Measurements from ENCODE around the gene KMT2E.
"Not testable (repeated sequence)": the region's sequence is repeated elsewhere in the genome, so short reads cannot be mapped to it uniquely, and the experiment has no call there.

Gene KMT2E

GRCh38 chr7:105027176-105027853 lies 13.3 kb downstream of the KMT2E start:
- DNase-seq, result no peak

GRCh38 chr7:105028004-105028403 lies 14.0 kb downstream of the KMT2E start:
- DNase-seq, result no peak

GRCh38 chr7:105028941-105029340 lies 14.9 kb downstream of the KMT2E start:
- not testable (repeated sequence) for DNase-seq

GRCh38 chr7:105030447-105030846 lies 16.4 kb downstream of the KMT2E start:
- DNase-seq, result no peak

- no peak for DNase-seq
These were observed 18.7 kb downstream of the KMT2E start for GRCh38 chr7:105032553-105033214.

- no peak for DNase-seq
These were observed 21.3 kb downstream of the KMT2E start for GRCh38 chr7:105035349-105035748.

GRCh38 chr7:105036217-105037168 lies 22.5 kb downstream of the KMT2E start:
- no peak for DNase-seq

- DNase-seq, result no peak
These were observed 23.3 kb downstream of the KMT2E start for GRCh38 chr7:105037319-105037718.

- no peak for DNase-seq
These were observed 30.6 kb downstream of the KMT2E start for GRCh38 chr7:105044449-105045070.

- DNase-seq, result no peak
These were observed 32.4 kb downstream of the KMT2E start for GRCh38 chr7:105046414-105046813.

- no peak for DNase-seq
These were observed 33.9 kb downstream of the KMT2E start for GRCh38 chr7:105047932-105048331.

- no peak for DNase-seq
These were observed 36.5 kb downstream of the KMT2E start for GRCh38 chr7:105050493-105050892.

GRCh38 chr7:105050899-105051298 lies 36.9 kb downstream of the KMT2E start:
- DNase-seq, result not testable (repeated sequence)

- no peak for DNase-seq
These were observed 41.1 kb downstream of the KMT2E start for GRCh38 chr7:105055084-105055483.

- DNase-seq, result no peak
These were observed 41.6 kb downstream of the KMT2E start for GRCh38 chr7:105055621-105056020.

- DNase-seq, result no peak
These were observed 43.5 kb downstream of the KMT2E start for GRCh38 chr7:105057472-105057871.

GRCh38 chr7:105060437-105060836 lies 46.4 kb downstream of the KMT2E start:
- no peak for DNase-seq

GRCh38 chr7:105060923-105061322 lies 46.9 kb downstream of the KMT2E start:
- no peak for DNase-seq

GRCh38 chr7:105065104-105065503 lies 51.1 kb downstream of the KMT2E start:
- DNase-seq, result no peak

GRCh38 chr7:105067691-105068090 lies 53.7 kb downstream of the KMT2E start:
- no peak for DNase-seq

GRCh38 chr7:105068886-105069285 lies 54.9 kb downstream of the KMT2E start:
- DNase-seq, result no peak

- no peak for DNase-seq
These were observed 59.1 kb downstream of the KMT2E start for GRCh38 chr7:105073143-105073542.

- no peak for DNase-seq
These were observed 65.3 kb downstream of the KMT2E start for GRCh38 chr7:105079348-105079747.
